Activated T-cell treated with anti-CD3 and anti-CD28 coated beads for 48 hours (primary cell): ENCODE results near the gene LYRM1.

Experiments
- DNase-seq: peaks from one replicate; pipeline ENCODE4 v3.0.0-alpha.2; 2020; ENCODE audit warnings: low read depth

LYRM1 gene

GRCh38 chr16:20871941-20872815, 28.4 kb upstream of the LYRM1 start:
- no peak for DNase-seq

DNA sequence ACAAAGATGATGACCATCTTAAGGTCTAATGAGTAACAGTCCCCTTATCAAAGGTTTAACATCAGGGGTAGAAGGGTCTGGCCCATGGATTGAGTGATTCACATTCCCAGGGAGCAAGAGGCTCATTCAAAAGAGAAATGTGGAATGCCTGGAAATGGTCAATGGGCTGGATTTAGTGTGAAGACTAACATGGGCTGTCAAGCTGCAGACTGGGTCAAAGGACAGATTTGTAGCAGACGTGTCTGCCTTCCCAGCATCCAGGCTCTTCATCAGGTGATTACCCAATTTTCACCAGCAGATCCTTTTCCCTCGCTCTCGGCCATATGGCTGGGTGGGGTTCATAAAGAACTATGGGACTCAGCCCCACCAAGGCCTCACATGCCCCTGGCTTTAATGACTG, 27.2 kb upstream of the LYRM1 start:
- no peak for DNase-seq

DNA sequence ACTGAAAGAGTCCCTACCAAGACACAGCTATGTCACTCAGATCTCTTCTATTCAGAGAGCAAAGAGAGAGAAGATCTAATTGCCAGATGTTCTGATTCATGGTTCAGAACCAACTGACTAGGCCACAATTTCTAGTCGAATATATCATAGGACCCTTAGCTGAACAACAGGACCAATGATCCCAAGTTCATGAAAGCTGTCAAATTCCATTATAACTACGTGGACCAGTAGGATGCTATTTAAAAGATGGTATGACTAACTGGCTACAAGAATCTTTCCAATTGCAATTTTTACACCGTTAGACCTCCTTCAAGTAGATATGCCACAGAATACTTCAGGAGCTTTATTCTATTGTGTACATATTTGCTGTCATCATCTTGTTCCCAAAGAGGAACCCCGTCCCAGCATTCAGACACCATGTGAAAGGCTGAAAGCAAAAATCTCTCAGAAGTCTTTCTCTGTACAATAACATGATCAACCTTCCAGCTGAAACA, 26.4 kb upstream of the LYRM1 start:
- DNase-seq, result no peak

- no peak for DNase-seq
Measured at GRCh38 chr16:20875355-20875650, 25.3 kb upstream of the LYRM1 start.

DNA sequence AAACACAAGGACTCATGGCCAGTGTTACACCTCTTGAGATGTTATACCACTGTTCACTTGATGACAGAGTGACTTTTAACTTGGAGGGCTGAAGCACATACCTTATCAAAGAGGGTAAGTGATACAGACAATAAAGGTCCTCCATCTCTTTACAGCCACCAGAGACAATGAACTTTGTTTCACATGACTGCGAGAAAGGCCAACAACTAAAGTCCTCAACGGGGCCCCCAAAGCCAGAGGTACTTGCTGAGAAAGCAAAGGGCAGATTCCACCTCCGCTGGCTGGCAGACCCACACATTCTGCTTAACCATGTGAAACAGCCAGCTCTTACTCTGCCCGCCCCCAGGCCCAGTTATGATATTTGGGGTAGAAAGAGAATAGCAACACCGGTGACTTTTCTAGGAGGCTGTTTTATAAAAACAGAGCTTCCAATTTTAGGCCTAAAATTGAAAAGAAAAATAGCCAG, 21.9 kb upstream of the LYRM1 start:
- no peak for DNase-seq

DNA sequence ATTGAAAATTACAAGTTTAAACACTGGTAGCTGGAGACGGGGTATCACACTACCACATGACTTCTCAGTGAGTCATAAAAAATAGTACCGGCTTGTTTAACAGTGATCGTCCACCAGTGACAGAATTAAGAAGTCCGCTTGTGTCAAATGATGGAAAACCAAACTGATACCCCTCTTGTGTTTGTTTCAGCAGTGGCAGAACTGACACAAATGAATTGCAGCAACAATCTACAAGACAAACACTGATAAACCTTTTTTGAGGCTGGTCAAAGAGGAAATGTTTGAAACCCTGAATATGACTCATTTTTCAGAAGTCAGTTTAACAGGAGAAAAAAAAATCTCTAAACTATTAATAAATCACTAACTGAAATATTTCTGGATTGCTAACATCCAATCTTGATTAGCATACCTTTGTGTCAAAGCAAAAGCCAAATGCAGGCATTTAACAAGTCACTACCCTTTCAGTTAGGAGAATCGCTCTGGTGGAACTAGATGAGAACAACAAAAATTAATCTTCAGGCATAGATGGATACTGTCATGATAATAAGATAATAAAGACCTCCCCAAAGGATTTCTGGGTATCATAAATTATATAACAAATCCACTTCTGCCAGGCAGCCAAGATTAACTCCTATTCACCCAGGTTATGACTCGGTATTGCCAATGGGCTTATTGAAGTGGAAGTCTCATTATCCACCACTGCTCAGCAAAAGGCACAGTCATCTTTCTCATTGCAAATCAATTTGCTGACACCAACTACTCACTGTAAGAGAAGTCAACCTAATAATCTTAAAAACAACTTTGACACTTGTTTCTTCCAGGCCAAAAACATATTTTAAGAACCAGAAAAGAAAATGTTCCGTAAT, 21.2 kb upstream of the LYRM1 start:
- DNase-seq, result no peak

- DNase-seq, result no peak
Measured at GRCh38 chr16:20880867-20881502, 19.6 kb upstream of the LYRM1 start.

DNA sequence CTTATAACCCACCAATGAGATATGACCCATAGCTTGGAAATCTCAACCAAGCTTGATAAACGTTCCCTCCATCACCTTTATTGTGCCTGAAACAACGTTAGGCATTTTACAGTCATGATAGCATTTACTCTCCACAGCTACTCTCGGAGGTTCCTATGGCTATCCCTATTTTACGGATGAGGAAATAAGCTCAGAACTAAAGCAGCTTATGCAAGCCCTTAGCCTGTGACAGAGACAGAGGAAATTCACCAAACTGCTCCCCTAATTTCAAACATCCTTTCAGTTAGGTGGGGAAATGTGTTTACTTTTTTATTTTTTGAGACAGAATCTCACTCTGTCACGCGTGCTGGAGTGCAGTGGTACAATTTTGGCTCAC, 19.1 kb upstream of the LYRM1 start:
- DNase-seq, result no peak

- no peak for DNase-seq
Measured at GRCh38 chr16:20883554-20884239, 16.9 kb upstream of the LYRM1 start.

DNA sequence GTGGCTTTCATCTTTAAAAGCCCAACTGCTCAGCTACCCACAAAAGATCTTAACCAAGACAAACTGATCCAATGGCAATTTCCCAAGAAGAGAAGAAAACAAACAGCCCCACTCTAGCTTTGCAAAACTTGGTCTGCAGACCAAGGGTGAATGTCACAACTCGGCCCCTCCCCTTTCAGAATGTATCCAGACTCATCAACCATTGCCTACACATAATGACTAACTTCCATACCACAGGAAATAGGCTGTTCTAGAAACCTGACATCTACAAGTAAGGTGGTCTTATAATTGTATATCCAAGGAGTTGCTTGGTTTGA, 16.4 kb upstream of the LYRM1 start:
- DNase-seq, result no peak

- DNase-seq, result no peak
Measured at GRCh38 chr16:20886320-20886719, 14.3 kb upstream of the LYRM1 start.

GRCh38 chr16:20887207-20887606, 13.4 kb upstream of the LYRM1 start:
- DNase-seq, result no peak

DNA sequence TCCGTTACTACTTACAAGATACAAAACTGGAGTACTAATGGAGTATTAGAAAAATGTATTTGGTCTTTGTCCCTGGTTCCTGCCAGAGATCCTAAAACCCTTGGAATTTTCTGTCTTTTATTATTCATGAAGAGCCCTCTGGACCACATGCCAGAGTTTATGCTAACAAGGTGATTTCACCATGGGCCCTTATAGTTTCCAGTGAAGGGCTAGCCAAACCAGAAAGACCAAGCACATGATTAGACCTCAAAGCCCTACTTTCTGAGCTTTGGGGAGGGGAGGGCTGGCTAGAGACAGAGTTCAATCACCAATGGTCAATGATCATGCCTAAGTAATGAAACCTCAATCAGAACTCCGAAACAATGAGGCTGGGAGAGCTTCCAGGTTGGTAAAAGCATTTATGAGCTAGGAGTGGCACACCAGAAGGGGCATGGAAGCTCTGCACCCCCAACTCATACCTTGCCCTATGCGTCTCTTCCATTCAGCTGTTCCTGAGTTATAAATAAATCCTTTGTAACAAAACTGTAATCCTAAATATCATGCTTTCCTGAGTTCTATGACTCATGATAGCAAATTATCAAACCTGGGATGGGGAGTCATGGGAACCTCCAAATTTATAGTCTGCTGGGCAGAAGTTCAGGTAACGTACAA, 10.8 kb upstream of the LYRM1 start:
- DNase-seq, result no peak

DNA sequence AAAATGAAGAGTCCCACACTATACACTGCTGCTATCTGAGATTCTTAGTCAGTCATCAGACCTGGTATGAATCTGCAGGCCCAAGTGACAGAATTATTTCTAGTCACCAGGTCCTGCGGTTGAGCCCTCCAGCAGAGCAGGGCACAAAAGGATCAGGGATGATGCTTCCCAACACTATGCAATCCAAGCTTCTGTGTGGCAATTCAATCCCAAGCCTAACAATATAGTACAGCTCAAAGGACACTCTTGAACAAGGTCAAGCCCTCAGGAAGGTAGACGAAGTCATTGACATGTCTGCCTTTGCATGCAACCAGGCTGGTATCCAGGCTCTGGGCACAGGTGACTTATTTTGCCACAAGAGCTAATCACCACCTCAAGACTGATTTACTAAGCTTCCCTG, 6.2 kb upstream of the LYRM1 start:
- DNase-seq, result no peak

- DNase-seq, result no peak
Measured at GRCh38 chr16:20897253-20897897, 3.2 kb upstream of the LYRM1 start.

DNA sequence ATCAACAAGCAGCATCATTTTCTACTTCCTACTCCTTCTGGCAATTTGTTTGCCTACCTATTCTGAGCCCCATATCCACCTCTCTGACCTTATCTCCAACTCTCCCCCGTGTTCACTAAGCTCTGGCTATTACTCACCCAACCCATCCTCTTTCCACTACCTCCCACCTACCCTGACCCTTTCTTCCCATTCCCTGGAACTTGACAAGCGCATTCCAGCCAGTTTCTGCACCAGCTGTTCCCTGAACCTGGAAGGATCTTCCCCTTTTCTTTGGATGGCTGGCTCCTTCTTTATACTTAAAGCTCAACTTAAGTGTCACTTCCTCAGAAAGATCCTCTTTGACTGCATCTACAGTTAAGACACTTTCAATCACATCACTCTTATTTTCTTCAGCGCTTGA, 2.6 kb upstream of the LYRM1 start:
- no peak for DNase-seq

- DNase-seq, result no peak
Measured at GRCh38 chr16:20899071-20899470, 1.5 kb upstream of the LYRM1 start.

GRCh38 chr16:20899477-20900298, 883 bp upstream of the LYRM1 start:
- no peak for DNase-seq

DNA sequence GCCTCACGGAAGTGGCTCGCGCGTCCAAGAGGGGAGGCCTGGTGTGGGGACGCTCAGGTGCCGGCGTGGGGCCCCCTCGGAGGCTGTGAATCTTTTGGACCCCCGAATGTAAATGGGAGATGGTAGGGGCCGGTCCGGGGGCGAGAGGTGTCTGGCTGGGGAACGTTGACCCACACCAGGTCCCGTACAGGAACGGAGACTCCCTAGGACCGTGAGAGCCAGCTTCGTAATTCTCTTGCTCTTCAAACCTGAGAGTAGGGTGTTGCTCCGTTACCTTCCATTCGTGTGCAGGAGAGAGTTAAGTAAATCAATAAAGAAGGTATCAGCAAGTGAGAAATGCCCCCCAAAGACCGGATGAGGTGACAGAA, 481 bp downstream of the LYRM1 start:
- no peak for DNase-seq

DNA sequence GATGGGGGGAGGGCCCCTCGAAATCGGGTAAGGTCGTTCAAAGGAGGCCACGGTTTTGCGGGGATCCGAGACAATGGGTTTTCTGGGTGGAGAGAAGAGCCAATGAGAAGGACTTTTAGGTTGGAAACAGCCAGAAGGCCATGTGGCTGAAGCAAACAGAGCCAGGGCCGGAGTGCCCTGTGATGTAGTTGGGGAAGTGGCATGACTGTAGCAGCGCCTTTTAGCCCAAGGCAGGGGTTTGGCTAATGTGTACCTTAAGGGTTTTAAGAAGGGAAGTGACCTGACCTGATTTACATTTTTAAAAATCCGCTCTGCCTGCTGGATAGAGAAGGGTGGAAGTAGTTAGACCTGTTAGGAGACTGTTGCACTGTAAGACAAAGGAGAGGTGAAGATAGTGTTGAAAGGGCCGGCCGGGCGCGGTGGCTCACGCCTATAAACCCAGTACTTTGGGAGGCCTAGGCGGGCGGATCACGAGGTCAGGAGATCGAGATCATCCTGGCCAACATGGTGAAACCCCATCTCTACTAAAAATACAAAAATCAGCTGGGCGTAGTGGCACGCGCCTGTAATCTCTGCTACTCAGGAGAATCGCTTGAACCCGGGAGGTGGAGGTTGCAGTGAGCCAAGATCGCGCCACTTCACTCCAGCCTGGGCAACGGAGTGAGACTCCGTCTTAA, 1.0 kb downstream of the LYRM1 start:
- DNase-seq, result no peak
